Measurements from ENCODE around the gene AQP1. TPM values are rescaled to one million over a fixed set of nuclear protein-coding genes. Genes with fewer than 3 reads are reported as not detected.

The AQP1 gene
- total and polyA plus RNA-seq, 2 donors (not counting 1 experiment from before 2014, with no cell fraction given), result not detected

DNA sequence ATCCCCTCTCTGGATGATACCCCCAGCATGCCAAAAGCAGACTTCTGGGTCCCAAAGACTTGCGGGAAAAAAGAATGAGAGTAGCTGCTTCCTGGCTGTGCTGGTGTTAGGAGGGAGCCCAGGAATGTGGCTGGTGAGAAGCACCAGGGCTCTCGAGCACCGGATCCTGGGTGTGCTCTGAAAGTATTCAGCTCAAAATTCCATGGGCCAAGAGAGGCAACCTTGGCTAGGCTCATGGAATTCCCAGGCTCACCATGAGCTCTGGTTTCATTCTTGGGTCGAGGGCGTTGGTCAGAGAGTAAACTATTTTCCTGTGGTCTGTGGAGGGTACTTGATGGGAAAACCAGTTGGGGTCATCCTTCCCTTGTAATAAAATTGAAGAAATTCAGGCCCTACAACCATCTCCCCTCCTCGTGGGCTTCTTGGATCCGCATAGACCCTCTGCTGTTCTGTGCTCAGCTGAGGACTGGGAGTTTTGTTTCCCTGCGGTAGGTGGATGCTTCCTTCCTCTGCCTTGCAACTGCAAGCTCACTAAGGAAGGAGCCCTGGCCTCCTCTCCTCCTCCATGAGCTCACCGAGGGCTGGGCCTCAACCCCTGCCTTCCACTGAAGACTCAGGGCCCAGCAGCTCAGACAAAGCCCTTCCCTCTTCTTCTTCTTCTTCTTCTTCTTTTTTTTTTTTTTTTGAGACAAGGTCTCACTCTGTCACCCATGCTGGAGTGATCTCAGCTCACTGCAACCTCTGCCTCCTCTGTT, 34.5 kb upstream of the AQP1 start:
- POLR2A ChIA-PET, result no interaction called here
- WGBS (ENCODE audit: insufficient coverage), result 85% methylated on average over 5 of the region's 9 CpGs
- intact Hi-C loops (cut with micrococcal nuclease), result no loop called here

DNA sequence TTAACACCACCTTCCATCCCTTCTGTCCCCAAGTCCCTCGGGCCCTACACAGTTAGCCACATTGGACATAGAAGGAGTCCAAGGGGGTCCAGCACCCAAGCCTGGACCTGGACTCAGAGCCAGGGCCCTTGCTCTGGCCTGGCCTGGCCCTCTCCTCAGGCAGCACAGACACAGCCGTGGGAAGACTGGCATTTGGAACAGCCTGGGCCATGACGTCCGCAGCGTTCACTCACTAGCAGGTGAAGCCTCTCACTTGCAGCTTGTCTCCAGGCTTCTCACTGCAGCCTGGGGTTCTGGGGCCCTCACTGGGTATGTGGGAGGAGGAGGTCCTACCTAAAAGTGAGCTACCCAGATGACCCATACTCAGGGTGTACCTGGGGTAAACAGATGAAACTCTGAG, 33.7 kb upstream of the AQP1 start:
- H4K20me1 ChIP-seq (ENCODE audit: control insufficient read depth, insufficient read depth, low read length, poor library complexity, severe bottlenecking), result no peaks in the 10 kb centered on the region
- H3K4me2 ChIP-seq (replicated peaks; ENCODE audit: low read depth, low read length, poor library complexity, severe bottlenecking), result no peak overlapping the region
- no peak overlapping the region for H3K27ac ChIP-seq (ENCODE audit: low read length in 2 of 2)
- TF ChIP-seq, protein P1, sequence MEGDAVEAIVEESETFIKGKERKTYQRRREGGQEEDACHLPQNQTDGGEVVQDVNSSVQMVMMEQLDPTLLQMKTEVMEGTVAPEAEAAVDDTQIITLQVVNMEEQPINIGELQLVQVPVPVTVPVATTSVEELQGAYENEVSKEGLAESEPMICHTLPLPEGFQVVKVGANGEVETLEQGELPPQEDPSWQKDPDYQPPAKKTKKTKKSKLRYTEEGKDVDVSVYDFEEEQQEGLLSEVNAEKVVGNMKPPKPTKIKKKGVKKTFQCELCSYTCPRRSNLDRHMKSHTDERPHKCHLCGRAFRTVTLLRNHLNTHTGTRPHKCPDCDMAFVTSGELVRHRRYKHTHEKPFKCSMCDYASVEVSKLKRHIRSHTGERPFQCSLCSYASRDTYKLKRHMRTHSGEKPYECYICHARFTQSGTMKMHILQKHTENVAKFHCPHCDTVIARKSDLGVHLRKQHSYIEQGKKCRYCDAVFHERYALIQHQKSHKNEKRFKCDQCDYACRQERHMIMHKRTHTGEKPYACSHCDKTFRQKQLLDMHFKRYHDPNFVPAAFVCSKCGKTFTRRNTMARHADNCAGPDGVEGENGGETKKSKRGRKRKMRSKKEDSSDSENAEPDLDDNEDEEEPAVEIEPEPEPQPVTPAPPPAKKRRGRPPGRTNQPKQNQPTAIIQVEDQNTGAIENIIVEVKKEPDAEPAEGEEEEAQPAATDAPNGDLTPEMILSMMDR (IDR thresholded peaks at IDR 0.05), result no peak
- TF ChIP-seq EZH2 (IDR thresholded peaks at IDR 0.05; ENCODE audit: borderline replicate concordance, insufficient read depth, low read depth, low read length, poor library complexity, severe bottlenecking), result no peak
- intact Hi-C loops (cut with micrococcal nuclease), result no loop called here
- DNase-seq (no peak), ATAC-seq (ENCODE audit: low read depth) (no peak)
- H3K4me1 ChIP-seq (ENCODE audit: control insufficient read depth in 2 of 2, insufficient read depth in 2 of 2, low read length in 2 of 2), result no peaks in the 10 kb centered on the region
- Mint-ChIP-seq H3K4me1 (no peaks in the 10 kb centered on the region), H3K27ac (no peak overlapping the region), H3K9me3 (ENCODE audit: insufficient read depth) (no peaks in the 10 kb centered on the region), H3K27me3 (no peaks in the 10 kb centered on the region), H3K4me3 (no peak overlapping the region)
- ChIA-PET POLR2A (no interaction called here), CTCF (no interaction called here)
- H3K9me3 ChIP-seq (ENCODE audit: control extremely low read depth in 1 of 3, control insufficient read depth in 2 of 3, insufficient read depth in 1 of 3, low read length in 2 of 3), result peaks cover 0 to 3% (median 0%) of the 10 kb centered on the region in 3 donors
- no peaks in the 10 kb centered on the region for H3K36me3 ChIP-seq (replicated peaks in 1 of 2; ENCODE audit: control extremely low read depth in 1 of 2, control insufficient read depth in 1 of 2, extremely low read depth in 1 of 2, insufficient read depth in 2 of 2, low read length in 1 of 2)
- no peaks in the 10 kb centered on the region for H3K79me2 ChIP-seq (ENCODE audit: control insufficient read depth, insufficient read depth, low read length)
- no peaks in the 10 kb centered on the region for H3K27me3 ChIP-seq (replicated peaks in 1 of 4; ENCODE audit: control extremely low read depth in 1 of 4, control insufficient read depth in 3 of 4, insufficient read depth in 4 of 4, low read length in 3 of 4)
- H3K4me3 ChIP-seq (ENCODE audit: control extremely low read depth in 1 of 5, extremely low read depth in 1 of 5, insufficient read depth in 1 of 5, low read depth in 2 of 5, low read length in 4 of 5), result no peak overlapping the region
- 96% methylated on average over 5 of the region's 5 CpGs for WGBS (ENCODE audit: insufficient coverage)
- no peak overlapping the region for H3K9ac ChIP-seq (ENCODE audit: low read length)
- no peak overlapping the region for H2AFZ ChIP-seq (ENCODE audit: insufficient read depth, low read depth, low read length, poor library complexity, severe bottlenecking)

More for the DNA sequence above, 34.5 kb upstream of the AQP1 start:
- H4K20me1 ChIP-seq (ENCODE audit: control insufficient read depth, insufficient read depth, low read length, poor library complexity, severe bottlenecking), result no peaks in the 10 kb centered on the region
- H3K36me3 ChIP-seq (replicated peaks in 1 of 2; ENCODE audit: control extremely low read depth in 1 of 2, control insufficient read depth in 1 of 2, extremely low read depth in 1 of 2, insufficient read depth in 2 of 2, low read length in 1 of 2), result no peaks in the 10 kb centered on the region
- ATAC-seq (ENCODE audit: low read depth) (no peak), DNase-seq (no peak)
- H3K4me1 ChIP-seq (ENCODE audit: control insufficient read depth in 2 of 2, insufficient read depth in 2 of 2, low read length in 2 of 2), result no peaks in the 10 kb centered on the region
- H2AFZ ChIP-seq (ENCODE audit: insufficient read depth, low read depth, low read length, poor library complexity, severe bottlenecking), result no peak overlapping the region
- Mint-ChIP-seq H3K27me3 (no peaks in the 10 kb centered on the region), H3K9me3 (ENCODE audit: insufficient read depth) (no peaks in the 10 kb centered on the region), H3K4me3 (no peak overlapping the region), H3K4me1 (no peaks in the 10 kb centered on the region), H3K27ac (no peak overlapping the region)
- no peak overlapping the region for H3K4me3 ChIP-seq (ENCODE audit: control extremely low read depth in 1 of 5, extremely low read depth in 1 of 5, insufficient read depth in 1 of 5, low read depth in 2 of 5, low read length in 4 of 5)
- H3K9me3 ChIP-seq (ENCODE audit: control extremely low read depth in 1 of 3, control insufficient read depth in 2 of 3, insufficient read depth in 1 of 3, low read length in 2 of 3), result peaks cover 0 to 3% (median 0%) of the 10 kb centered on the region in 3 donors
- CTCF ChIA-PET, result no interaction called here
- H3K4me2 ChIP-seq (replicated peaks; ENCODE audit: low read depth, low read length, poor library complexity, severe bottlenecking), result no peak overlapping the region
- TF ChIP-seq, protein P1 (IDR thresholded peaks at IDR 0.05), result no peak
- no peak for TF ChIP-seq EZH2 (IDR thresholded peaks at IDR 0.05; ENCODE audit: borderline replicate concordance, insufficient read depth, low read depth, low read length, poor library complexity, severe bottlenecking)
- H3K9ac ChIP-seq (ENCODE audit: low read length), result no peak overlapping the region
- no peaks in the 10 kb centered on the region for H3K27me3 ChIP-seq (replicated peaks in 1 of 4; ENCODE audit: control extremely low read depth in 1 of 4, control insufficient read depth in 3 of 4, insufficient read depth in 4 of 4, low read length in 3 of 4)
- H3K79me2 ChIP-seq (ENCODE audit: control insufficient read depth, insufficient read depth, low read length), result no peaks in the 10 kb centered on the region
- H3K27ac ChIP-seq (ENCODE audit: low read length in 2 of 2), result no peak overlapping the region
